ENCODE data around the gene SPEM3.

The SPEM3 gene

DNA sequence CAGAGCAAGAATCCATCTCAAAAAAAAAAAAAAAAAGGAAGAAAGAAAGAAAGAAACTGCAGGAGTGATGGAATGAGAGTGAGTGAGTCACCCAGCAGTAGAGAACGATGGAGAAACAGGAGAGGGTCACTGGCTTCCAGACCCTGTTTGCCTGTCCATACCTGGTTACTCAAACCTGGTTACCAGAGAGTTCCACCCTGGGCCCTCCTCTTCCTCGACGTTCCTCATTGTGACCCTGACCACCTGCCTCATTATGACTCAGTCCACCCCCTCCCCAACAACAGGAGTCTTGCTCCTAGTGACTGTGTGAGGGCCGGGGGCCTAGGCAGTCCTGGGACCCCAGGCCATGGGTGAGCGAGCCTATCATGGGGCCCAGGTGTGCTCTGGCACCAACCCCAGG is at the start of gene SPEM3:
Gene SPEM3, plus strand, starts transcription at position 301 of the 400 bp plus-strand sequence. Its CDS starts 46 bp downstream, at position 347.
- no peaks in the 10 kb centered on the region for H3K9me3 ChIP-seq (ENCODE audit: control insufficient read depth, insufficient read depth, low read length)
- H3K36me3 ChIP-seq (ENCODE audit: insufficient read depth, low read length), result no peaks in the 10 kb centered on the region
- no peak within 1 kb of the TSS for H3K9ac ChIP-seq (ENCODE audit: low read depth, low read length)
- no peaks in the 10 kb centered on the region for H3K4me1 ChIP-seq (ENCODE audit: insufficient read depth, low read length)

DNA sequence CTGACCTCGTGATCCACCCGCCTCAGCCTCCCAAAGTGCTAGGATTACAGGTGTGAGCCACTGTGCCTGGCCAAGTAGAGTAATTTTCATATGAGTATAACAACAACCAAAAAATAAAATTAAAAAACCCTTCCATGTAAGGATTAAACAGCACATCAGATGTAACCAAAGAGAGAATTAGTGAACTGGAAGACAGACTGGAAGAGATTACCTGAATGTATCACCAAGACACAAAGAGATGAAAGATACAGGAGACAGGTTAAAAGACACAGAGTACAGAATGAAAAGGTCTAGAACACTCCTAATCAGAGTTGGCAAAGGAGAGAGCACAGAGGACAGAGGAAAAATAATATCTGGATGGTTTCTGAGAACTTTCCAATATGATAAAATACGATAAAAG is 49.5 kb upstream of the SPEM3 start:
- Histone ChIP-seq H3K4me1 (ENCODE audit: insufficient read depth, low read length) (no peaks in the 10 kb centered on the region), H3K9me3 (ENCODE audit: control insufficient read depth, insufficient read depth, low read length) (0 out of 2 replicates have a peak, but pooled peaks cover 5% of the 10 kb centered on the region), H3K9ac (ENCODE audit: low read depth, low read length) (no peak overlapping the region), H3K36me3 (ENCODE audit: insufficient read depth, low read length) (no peaks in the 10 kb centered on the region)

DNA sequence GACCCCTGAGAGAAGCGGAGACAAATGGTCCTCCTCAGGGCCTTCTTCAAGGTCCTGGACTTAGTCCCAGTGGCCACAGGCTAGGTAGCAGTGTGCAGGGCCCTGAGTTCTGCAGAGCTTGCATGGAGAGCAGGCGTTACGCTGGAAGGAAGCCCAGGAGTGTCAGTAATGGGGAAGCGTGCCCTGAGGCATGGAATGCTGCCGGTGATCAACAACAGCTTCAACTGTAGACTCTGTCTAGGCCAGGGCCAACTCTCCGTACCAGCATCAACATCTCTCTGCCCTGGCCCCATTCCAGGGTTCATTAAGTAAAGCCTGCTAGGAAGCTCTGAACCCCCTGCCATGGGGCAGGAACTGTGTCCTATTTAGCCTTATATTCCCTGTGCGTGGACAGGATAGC is 48.3 kb upstream of the SPEM3 start:
- Histone ChIP-seq H3K36me3 (ENCODE audit: insufficient read depth, low read length) (no peaks in the 10 kb centered on the region), H3K9me3 (ENCODE audit: control insufficient read depth, insufficient read depth, low read length) (0 out of 2 replicates have a peak, but pooled peaks cover 5% of the 10 kb centered on the region), H3K4me1 (ENCODE audit: insufficient read depth, low read length) (no peaks in the 10 kb centered on the region), H3K9ac (ENCODE audit: low read depth, low read length) (peak overlapping the region; percentile 57; the same call in 1 of the 2 replicates)

DNA sequence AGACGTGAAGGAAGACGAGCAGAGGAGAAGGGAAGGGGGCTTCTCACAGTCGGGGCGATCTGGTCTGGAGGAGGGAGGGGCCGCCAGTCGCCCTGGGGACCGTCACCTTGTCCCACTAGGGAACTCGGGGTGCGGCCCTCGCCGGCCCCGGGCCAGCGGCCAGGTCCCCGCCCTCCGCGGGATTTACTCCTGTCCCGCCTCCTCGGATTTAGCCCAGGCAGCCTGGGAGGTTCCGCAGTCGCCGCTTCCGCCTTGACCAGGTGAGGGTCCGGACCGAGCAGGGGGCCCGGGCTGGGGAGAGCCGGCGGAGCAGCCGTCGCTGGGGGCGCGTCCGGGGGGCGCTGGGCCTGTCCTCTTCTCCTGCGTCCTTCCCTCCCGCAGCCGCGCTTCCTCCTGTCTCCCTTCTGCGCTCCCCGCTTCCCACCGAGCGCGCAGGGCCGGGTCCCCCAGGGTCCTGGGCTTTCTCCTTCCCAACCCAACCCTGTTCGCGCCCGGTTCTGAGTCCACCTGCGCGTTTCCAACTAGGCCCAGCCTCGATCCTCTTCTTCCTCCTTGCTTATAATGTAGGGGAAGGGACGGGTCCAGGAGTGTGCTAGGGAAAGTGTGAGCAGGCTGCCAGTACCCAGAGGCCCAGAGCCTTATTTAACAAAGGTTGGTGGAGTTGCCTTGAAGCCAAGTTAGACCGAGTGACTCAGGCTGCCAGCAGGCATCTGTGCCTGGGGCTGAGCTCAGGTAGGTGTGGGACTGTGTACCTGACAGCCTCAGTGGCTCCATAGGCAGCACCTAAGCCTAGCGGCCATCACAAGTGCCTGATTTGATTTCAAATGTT is 47.6 kb upstream of the SPEM3 start, which contains the start of gene TNK1:
Gene TNK1, plus strand, starts transcription at position 235 of the 829 bp plus-strand sequence. CDS start 1,838 bp downstream, outside the sequence.
- Histone ChIP-seq H3K36me3 (ENCODE audit: insufficient read depth, low read length) (no peaks in the 10 kb centered on the region), H3K4me1 (ENCODE audit: insufficient read depth, low read length) (no peaks in the 10 kb centered on the region), H3K9me3 (ENCODE audit: control insufficient read depth, insufficient read depth, low read length) (0 out of 2 replicates have a peak, but pooled peaks cover 5% of the 10 kb centered on the region), H3K9ac (ENCODE audit: low read depth, low read length) (peak within 1 kb of the TSS; percentile 57; the same call in 1 of the 2 replicates)

DNA sequence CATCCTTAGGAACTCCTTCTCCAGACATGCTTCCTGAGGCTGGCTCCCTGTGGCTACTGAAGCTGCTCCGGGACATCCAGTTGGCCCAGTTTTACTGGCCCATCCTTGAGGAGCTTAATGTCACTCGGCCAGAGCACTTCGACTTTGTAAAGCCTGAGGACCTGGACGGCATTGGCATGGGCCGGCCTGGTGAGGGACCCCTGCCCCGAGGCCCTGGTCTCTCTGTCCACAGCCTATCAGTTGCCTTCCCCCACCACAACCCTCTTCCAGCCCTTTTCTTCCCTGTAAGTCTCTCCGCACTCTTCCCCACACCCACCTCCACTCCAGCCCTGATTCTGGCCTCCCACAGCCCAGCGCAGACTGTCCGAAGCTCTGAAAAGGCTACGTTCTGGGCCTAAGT is 45.8 kb upstream of the SPEM3 start:
- no peaks in the 10 kb centered on the region; the same call in 1 of the 2 replicates for H3K36me3 ChIP-seq (ENCODE audit: insufficient read depth, low read length)
- H3K9ac ChIP-seq (ENCODE audit: low read depth, low read length), result no peak overlapping the region
- 0 out of 2 replicates have a peak, but pooled peaks cover 5% of the 10 kb centered on the region for H3K9me3 ChIP-seq (ENCODE audit: control insufficient read depth, insufficient read depth, low read length)
- no peaks in the 10 kb centered on the region for H3K4me1 ChIP-seq (ENCODE audit: insufficient read depth, low read length)

DNA sequence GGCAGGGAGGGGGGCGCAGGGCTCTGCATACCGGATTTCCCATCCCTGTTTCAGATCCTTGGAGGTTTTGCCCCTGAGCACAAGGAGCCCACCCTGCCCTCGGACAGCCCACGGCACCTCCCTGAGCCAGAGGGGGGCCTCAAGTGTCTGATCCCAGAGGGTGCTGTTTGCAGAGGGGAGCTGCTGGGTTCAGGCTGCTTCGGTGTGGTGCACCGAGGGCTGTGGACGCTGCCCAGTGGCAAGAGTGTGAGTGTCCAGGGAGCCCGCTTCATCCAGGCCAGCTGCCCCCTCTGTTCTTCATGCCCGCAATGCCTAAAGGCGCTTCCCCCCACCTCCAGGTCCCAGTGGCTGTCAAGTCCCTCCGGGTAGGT is 45.3 kb upstream of the SPEM3 start:
- Histone ChIP-seq H3K36me3 (ENCODE audit: insufficient read depth, low read length) (no peaks in the 10 kb centered on the region; the same call in 1 of the 2 replicates), H3K9ac (ENCODE audit: low read depth, low read length) (no peak overlapping the region; the same call in 1 of the 2 replicates), H3K4me1 (ENCODE audit: insufficient read depth, low read length) (no peaks in the 10 kb centered on the region), H3K9me3 (ENCODE audit: control insufficient read depth, insufficient read depth, low read length) (0 out of 2 replicates have a peak, but pooled peaks cover 5% of the 10 kb centered on the region)

DNA sequence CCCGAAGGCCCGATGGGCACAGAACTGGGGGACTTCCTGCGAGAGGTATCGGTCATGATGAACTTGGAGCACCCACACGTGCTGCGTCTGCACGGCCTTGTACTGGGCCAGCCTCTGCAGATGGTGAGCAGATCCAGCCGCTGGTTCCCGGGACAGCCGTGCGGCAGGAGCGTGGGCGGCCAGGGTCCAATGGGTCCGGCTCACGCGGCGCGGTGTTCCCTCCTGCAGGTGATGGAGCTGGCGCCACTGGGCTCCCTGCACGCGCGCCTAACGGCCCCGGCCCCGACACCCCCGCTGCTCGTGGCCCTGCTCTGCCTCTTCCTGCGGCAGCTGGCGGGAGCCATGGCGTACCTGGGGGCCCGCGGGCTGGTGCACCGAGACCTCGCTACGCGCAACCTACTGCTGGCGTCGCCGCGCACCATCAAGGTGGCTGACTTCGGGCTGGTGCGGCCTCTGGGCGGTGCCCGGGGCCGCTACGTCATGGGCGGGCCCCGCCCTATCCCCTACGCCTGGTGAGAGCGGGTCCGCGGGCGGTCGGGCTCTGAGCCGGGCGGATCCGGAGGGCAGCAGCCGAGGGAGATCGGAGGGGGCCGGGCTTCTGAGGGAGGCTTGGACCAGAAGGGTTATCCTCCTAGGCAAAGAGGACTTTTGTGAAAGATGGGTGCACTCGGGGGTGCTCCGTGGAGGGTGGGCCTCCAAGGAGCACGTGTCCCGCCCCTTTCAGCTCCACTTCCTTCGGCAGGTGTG is 44.7 kb upstream of the SPEM3 start:
- Histone ChIP-seq H3K36me3 (ENCODE audit: insufficient read depth, low read length) (no peaks in the 10 kb centered on the region; the same call in 1 of the 2 replicates), H3K9me3 (ENCODE audit: control insufficient read depth, insufficient read depth, low read length) (0 out of 2 replicates have a peak, but pooled peaks cover 5% of the 10 kb centered on the region), H3K9ac (ENCODE audit: low read depth, low read length) (peak overlapping the region; percentile 64), H3K4me1 (ENCODE audit: insufficient read depth, low read length) (no peaks in the 10 kb centered on the region)

DNA sequence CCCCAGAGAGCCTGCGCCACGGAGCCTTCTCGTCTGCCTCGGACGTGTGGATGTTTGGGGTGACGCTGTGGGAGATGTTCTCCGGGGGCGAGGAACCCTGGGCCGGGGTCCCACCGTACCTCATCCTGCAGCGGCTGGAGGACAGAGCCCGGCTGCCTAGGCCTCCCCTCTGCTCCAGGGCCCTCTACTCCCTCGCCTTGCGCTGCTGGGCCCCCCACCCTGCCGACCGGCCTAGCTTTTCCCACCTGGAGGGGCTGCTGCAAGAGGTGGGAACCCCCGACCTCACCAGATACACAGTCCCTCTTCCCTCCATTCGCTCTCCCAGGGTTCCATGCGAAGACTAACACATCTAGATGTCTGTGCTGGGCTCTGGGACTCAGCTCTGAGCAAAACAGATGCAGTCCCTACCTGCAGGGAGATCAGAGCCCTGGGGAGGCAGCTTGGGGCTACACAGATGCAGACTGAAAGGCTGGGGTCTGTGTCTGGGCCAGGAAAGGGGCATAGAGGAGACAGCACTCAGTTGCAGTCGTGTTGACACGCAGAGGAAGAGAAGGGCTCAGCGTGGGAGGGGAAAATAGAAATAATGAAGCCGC is 44.1 kb upstream of the SPEM3 start:
- Histone ChIP-seq H3K9ac (ENCODE audit: low read depth, low read length) (peak overlapping the region; percentile 64), H3K9me3 (ENCODE audit: control insufficient read depth, insufficient read depth, low read length) (0 out of 2 replicates have a peak, but pooled peaks cover 1% of the 10 kb centered on the region), H3K36me3 (ENCODE audit: insufficient read depth, low read length) (no peaks in the 10 kb centered on the region; the same call in 1 of the 2 replicates), H3K4me1 (ENCODE audit: insufficient read depth, low read length) (no peaks in the 10 kb centered on the region)

DNA sequence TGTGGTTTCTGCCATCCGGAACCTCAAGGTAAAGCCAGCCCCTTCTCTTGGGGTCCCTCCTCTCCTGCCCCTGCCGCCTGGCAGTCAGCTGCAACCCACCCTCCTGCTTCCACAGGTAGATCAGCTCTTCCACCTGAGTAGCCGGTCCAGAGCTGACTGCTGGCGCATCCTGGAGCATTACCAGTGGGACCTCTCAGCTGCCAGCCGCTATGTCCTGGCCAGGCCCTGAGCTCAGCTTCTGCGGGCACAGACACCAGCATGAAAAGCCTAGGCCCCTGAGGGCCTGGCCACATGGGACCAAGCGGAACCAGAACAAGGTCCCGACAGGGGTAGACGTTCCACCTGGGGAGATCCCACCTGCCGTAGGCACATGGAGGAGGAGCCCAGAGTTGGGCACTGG is 39.8 kb upstream of the SPEM3 start:
- no peaks in the 10 kb centered on the region for H3K9me3 ChIP-seq (ENCODE audit: control insufficient read depth, insufficient read depth, low read length)
- H3K4me1 ChIP-seq (ENCODE audit: insufficient read depth, low read length), result peaks cover 6% of the 10 kb centered on the region; the same call in 1 of the 2 replicates
- H3K9ac ChIP-seq (ENCODE audit: low read depth, low read length), result no peak overlapping the region
- peaks cover 3% of the 10 kb centered on the region; the same call in 1 of the 2 replicates for H3K36me3 ChIP-seq (ENCODE audit: insufficient read depth, low read length)

DNA sequence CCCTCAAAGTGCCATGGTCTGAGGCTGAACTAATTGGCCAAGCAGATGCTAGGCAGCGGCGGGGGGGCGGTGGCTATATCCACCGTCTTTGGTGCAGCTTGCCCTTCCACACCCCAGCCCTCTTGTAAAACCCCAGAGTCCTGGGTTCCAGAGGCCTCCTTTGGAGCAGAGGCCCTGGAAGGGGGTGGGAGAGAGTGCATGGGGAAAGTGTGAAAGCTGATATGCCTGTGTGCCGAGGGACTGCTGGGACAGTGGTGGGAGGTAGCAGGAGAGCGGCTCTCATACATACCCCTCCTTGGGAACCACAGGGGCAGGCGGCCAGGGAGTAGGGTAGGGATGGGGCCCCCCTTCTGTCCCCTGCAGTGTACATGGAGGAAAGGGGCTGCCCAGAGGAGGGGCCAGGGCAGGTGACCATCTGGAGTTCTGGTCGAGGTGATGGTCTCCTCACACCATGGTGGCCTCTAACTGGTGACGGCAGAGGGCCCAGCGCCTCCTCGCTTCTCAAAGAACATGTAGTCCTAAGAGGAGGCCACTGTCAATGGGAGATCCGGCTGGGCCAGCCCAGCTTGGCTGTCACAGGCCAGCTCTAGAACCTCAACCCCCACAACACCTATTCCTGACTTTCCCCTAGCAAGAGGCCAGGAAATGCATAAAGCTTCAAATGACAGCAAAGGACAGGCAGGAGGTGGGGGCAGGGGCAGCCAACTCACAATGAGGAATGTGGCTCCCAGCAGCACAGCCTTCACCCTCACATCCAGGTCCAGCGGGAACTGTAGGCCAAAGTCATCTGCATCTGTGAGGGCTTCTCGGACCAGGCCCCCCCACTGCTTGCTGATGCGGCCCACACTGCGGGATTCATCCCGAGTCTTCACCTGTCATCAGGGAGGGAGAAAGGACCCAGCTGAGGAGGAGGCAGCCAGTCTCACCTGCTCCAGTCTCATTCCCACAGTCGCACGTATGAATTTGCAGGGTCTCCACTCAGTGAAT is 38.4 kb upstream of the SPEM3 start:
- peaks cover 6% of the 10 kb centered on the region; the same call in 1 of the 2 replicates for H3K4me1 ChIP-seq (ENCODE audit: insufficient read depth, low read length)
- H3K9ac ChIP-seq (ENCODE audit: low read depth, low read length), result no peak overlapping the region
- H3K36me3 ChIP-seq (ENCODE audit: insufficient read depth, low read length), result peaks cover 3% of the 10 kb centered on the region; the same call in 1 of the 2 replicates
- H3K9me3 ChIP-seq (ENCODE audit: control insufficient read depth, insufficient read depth, low read length), result no peaks in the 10 kb centered on the region

DNA sequence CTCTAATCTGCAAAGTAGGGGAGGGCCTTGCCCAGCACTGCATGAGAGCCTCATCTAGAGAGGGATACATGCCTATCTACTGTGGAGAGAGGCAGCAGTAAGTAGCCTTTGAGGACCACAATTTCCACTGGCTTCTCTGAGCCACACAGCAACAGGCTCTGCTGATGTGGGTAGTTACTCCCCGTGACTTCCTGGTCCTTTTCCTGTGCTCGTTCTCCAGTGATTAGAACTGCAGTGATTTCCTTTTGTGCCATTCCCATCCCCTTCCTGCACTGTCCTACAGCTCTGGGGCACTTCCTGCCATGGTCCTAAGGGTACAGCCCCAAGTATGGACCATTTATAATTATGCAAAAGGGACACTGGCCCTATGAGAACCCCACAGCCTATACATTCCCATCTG is 37.4 kb upstream of the SPEM3 start:
- Histone ChIP-seq H3K36me3 (ENCODE audit: insufficient read depth, low read length) (peaks cover 3% of the 10 kb centered on the region; the same call in 1 of the 2 replicates), H3K9ac (ENCODE audit: low read depth, low read length) (no peak overlapping the region), H3K4me1 (ENCODE audit: insufficient read depth, low read length) (peaks cover 6% of the 10 kb centered on the region; the same call in 1 of the 2 replicates), H3K9me3 (ENCODE audit: control insufficient read depth, insufficient read depth, low read length) (no peaks in the 10 kb centered on the region)

DNA sequence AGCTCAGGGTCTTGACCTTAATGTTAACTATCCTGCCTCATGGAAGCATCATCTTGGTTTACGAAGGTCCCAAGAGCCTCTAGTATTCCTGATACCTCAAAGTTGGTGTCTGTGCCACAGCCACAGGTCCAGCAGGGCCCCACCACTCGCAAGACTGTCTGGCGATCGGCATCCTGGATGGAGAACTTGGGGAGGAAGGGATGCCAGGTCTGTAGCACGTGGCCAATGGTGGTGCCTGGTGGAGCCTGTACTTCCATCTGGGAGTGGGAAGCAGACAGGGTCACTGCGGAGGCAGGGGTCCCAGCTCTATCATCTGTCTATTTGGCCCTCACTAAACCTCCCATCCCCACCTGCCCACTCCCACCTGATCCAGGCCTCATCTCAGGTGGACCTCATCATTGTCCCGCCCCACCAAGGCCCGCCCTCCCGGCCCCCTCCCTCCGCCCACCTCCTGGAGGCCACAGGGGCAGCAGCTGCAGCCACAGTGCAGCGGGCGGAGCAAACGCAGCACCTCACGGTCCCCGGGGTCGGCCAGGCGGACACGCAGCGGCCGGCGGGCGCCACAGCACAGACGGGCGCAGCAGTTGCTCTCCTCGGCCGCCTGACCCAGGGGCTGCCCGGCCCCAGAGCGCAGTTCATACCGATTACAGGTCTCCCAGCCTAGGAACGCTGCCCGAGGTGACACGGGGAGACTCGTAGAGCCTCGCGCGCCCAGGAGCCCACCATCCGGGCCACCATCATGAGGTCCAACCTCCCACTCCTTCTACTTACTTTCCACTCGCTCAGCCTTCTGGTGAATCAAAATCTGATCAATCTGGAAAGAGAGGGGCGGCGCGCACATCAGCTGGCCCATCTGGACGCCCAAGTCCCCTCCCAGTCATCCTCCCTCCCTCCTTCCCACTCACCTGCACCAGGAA is 35.7 kb upstream of the SPEM3 start:
- peaks cover 3% of the 10 kb centered on the region; the same call in 1 of the 2 replicates for H3K36me3 ChIP-seq (ENCODE audit: insufficient read depth, low read length)
- H3K9ac ChIP-seq (ENCODE audit: low read depth, low read length), result peak overlapping the region; percentile 78; the same call in 1 of the 2 replicates
- no peaks in the 10 kb centered on the region for H3K9me3 ChIP-seq (ENCODE audit: control insufficient read depth, insufficient read depth, low read length)
- H3K4me1 ChIP-seq (ENCODE audit: insufficient read depth, low read length), result peaks cover 6% of the 10 kb centered on the region; the same call in 1 of the 2 replicates
